Measurements from ENCODE around the gene NFATC1.

The NFATC1 gene

DNA sequence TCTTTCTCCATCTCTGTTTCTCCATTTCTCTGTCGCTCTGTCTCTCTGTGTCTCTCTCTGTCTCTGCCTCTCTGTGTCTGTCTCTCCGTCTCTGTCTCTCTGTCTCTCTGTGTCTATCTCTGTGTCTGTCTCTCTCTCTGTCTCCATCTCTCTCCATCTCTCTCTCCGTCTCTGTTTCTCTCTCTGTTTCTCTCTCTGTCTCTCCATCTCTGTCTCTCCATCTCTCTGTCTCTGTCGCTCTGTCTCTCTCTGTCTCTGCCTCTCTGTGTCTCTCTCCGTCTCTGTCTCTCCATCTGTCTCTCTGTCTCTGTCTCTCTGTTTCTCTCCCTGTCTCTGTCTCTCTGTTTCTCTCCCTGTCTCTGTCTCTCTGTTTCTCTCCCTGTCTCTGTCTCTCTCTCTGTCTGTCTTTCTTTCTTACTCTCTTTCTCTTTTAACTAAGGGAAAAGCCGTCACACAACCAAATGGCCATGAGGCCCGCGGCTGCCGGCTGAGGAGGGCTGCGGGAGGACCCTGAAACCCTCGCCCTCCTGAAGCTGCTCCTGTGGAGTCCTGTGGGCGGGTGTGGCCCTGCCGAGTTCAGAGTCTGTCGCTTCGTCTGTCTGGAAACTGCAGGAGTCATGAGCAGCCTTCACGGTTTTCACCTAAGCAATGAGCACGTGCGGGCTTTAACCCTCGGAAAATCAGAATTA is 29.3 kb downstream of the NFATC1 start:
- DNase-seq: no peak

DNA sequence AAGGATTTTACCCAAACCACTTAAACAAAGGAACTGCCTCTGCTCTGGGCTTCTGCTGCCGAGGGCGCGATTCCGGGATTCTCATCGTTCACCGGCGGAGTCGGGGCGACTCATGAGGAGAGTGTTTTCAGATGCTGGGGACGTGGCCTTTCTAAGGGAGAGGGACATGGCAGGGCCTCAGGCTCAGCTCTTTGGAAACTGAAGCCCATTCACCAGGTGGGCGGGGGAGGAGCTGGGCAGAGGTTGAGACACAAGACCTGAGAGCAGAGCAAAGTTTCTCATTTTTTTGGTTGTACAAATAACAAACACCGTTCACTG is 29.8 kb downstream of the NFATC1 start:
- no peak for DNase-seq

GRCh38 chr18:79426376-79427300 is 30.9 kb downstream of the NFATC1 start:
- DNase-seq: no peak

DNA sequence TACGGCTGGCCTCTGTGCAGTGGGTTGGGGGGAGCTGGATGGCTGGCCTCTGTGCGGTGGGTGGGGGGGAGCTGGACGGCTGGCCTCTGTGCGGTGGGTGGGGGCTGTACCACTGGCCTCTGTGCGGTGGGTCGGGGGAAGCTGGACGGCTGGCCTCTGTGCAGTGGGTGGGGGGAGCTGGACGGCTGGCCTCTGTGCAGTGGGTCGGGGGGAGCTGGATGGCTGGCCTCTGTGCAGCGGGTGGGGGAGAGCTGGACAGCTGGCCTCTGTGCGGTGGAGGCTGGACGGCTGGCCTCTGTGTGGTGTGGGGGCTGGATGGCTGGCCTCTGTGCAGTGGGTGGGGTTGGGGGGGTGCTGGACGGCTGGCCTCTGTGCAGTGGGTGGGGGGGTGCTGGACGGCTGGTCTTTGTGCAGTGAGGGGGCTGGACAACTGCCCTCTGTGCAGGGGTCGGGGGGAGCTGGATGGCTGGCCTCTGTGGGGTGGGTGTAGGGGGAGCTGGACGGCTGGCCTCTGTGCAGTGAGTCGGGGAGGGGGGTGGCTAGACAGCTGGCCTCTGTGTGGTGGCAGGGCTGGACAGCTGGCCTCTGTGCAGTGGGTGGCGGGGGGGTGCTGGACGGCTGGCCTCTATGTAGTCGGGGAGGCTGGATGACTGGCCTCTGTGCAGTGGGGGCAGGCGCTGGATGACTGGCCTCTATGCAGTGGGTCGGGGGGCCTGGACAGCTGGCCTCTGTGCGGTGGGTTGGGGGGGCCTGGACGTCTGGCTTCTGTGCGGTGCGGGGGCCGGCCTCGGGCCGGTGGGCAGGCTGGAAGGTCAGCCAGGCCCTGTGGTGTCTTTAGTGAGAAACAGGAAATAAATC is 31.9 kb downstream of the NFATC1 start:
- DNase-seq: no peak

DNA sequence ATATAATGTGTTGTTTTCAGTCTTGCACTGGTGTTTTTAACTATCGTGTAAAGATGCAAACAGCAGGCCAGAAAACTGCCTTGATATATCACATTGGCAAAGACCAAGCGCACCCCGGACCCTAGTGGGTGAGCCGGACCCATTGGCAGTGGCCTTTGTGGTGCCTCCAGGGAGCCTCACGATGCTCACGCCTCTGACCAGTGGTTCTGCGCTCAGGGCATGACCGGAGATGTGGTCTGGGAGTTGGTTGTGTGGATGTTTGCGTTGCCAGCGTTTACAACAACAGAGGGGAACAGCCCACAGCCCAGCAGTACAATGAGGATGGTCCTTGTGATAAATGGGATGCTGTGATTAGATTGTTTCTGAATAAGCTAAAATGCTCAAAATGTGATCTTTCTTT is 32.6 kb downstream of the NFATC1 start:
- no peak for DNase-seq

DNA sequence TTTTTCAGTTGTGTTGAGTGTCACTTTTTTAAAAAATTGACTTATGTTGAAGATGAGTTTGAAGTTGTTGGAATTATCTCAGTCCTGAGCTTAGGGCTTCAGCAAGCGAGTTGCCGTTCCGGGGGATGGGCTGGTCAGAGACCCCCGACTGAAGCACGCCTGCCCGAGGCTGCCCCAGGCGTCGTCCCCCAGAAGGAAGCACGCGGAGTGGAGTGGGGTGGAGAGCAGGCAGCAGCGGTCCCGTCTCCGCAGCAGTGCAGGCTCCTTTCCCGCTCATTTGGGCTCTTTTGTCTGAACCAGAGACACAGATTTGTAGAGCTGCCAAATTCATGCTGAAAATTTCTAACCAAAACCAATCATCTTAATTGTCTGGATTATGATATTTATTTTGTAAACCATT is 33.7 kb downstream of the NFATC1 start:
- DNase-seq: no peak

- no peak for DNase-seq
Measured at GRCh38 chr18:79429785-79430281, 34.1 kb downstream of the NFATC1 start.

GRCh38 chr18:79432376-79433120 is 36.8 kb downstream of the NFATC1 start:
- DNase-seq: no peak

DNA sequence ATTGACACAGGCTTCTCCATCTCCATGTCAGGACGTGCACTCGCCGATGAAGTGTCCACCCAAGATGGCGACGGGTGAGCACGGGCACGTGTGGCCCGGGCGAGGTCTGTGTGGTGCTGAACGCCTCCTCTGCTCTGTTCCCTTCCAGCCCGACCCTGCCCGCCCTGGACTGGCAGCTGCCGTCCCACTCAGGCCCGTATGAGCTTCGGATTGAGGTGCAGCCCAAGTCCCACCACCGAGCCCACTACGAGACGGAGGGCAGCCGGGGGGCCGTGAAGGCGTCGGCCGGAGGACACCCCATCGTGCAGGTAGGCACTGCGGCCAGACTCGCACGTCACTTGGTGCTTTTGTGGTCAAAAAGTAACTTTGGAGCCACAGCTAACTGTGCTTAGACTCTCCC is 37.7 kb downstream of the NFATC1 start:
- no peak for DNase-seq

DNA sequence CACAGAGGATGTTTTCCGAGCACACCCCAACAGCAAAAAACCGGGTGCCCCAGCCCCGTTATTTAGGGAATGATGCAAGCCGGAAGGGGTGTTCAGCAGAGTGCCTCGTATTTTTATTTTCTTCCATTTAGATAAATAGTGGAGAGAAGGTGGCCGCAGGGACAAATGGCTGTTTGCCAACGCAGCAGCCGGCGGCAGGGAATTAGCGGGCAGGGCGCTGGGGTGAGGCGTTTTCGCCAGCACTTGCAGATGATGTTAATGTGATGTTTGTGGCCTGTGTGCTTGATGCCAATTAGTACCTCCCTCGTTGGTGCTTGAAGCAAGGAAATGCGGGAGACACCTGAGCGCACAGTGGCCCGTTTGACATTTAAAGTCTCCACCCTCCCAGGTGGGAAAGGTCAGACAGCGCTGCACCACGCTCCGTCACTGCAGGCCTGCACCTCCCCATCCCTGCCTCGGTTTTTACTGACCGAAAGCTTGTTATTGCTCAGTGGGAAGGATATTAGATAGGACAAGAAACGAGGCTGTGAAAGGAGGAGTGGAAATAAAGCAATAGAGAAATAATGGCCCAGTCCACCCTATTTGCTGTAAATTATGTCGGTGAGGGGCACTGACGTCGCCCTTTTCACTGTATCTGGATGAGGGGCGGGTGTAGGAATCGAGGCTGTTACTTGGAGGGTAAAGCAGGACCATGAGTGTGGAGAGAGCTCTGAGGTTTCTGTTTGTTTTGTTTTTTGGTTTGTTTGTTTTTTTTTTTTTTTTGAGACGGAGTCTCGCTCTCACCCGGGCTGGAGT is 39.1 kb downstream of the NFATC1 start:
- no peak for DNase-seq

DNA sequence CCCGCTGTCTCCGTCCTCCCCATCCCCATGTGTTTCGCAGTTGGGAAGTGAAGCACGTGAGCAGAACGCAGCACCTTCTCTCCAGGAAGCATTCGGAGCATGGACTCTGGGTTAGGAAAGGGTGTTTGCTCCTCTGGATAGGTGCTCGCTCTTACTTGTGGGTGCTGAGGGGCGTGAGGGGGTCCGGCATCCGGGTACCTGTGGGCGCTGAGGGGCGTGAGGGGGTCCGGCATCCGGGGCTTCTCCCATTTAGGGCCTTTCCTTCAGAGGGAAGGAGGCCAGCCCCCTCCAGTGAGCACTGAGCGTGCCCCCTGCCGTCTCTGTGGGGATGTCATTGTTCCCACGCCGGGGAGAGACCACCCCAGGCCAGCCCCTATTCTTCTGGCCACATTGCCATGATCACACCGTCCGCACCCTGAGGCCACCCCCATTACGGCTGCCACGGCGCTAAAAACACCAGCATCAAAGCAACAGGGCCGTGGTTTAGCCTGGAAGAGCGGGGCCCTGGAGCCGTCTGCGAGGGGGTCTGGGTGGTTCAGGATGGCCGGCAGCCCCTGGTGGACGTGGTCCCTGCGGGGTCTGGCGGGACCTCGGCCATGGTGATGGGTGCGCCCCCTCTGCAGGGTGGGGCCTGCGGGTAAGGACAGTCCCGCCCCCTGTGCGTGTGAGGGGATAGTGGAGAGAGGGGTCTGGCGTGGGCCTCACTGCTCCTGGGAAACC is 41.0 kb downstream of the NFATC1 start:
- no peak for DNase-seq

- DNase-seq: no peak
Measured at GRCh38 chr18:79438089-79438897, 42.6 kb downstream of the NFATC1 start.

DNA sequence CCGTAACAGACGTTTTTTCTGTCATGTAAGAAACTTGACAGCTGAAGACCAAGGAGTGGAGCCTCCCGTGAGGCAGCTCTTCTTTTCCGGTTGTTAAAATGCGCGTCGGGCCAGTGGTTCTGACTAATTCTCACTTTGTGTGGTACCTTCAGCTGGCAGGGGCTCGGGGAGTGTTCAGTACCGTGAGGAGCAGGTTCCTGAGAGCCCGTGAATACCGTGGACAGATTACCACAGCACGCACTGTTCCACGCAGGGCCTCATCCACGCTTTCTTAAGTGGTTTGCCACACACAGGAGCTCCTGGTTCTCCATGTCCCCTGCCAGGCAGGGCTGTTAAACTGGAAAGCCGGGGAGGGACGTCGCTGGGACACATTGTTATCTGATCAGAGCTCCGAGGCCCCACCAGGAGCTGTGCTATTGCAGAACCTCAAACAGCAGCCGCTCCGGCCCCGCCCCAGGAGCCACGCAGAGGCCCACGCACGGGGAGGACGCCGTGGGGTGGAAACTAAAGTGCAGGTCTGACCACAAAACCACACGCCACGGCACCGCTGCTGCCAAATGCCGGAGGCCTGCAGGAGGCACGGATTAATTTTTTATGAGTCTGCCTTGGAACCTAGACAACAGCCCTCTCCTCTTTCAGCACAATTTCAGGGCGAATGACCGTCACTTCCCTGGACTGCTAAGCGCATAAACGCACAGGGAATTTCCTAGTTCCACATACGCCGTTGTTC is 43.3 kb downstream of the NFATC1 start:
- DNase-seq: no peak

DNA sequence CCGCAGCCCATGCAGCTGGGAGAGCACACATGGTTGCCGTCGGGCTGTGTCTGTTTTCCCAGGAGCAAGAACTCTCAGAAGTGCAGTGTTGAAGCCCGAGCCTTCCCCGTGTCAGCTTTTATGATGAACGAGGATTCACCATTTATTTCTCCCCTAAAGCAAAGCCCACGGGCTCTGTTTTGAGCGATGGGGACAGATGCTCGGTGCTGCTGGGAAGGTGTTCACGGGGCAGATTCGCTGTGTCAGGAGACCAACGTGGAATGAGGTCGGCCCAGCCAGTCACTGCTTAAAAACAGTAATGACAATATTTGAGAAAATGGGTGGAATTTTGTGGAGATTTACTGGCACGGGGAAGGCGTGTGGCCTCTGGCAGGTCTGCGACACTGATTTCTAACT is 43.9 kb downstream of the NFATC1 start:
- no peak for DNase-seq

- DNase-seq: no peak
Measured at GRCh38 chr18:79440316-79441110, 44.8 kb downstream of the NFATC1 start.

DNA sequence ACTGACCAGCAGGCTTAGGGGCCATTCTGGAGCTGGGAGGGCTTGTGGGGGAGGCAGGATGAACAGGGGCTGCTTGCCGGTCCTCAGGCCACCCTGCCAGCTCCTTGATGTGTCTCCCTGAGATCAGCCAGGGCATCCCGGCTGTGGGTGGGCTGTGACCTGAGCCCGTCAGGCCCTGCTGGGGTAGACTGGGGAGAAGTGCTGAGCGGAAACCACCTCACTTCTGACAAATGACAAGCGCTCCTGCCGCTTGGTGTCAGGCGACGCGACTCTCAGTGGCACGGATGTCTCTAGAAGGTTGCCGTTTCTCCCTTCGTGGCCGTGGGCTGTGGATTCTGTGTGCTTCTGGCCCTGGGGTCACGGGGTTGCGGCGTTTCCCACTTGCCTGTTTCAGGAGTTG is 45.7 kb downstream of the NFATC1 start:
- DNase-seq: no peak

- no peak for DNase-seq
Measured at GRCh38 chr18:79442508-79443221, 46.9 kb downstream of the NFATC1 start.

GRCh38 chr18:79445221-79445620 is 49.5 kb downstream of the NFATC1 start:
- DNase-seq: no peak

Measured in kidney glomerular epithelial cell (primary cell).